DOHH2 (cell line): ENCODE results near the gene FAM228B.

Source experiments
- H3F3A ChIP-seq: fragments of 200-600 bp; sonication (generic), shearing (Covaris generic); 2 replicates; pipeline ENCODE4 v1.6.0; 2016; ENCODE audit warnings: antibody characterized with exemption, mild to moderate bottlenecking; ENCODE audit not compliant: control insufficient read depth, insufficient read depth
- H3K27ac ChIP-seq: fragments of 200-600 bp; sonication (generic); 2 replicates; pipeline ENCODE4 v1.5.1; 2014; ENCODE audit warnings: low read depth, mild to moderate bottlenecking, low read length, moderate library complexity
- H3K27me3 ChIP-seq: fragments of 200-600 bp; sonication (generic); 2 replicates; pipeline ENCODE4 v1.6.1; 2014; ENCODE audit warnings: mild to moderate bottlenecking, low read length, mixed read lengths; ENCODE audit not compliant: control insufficient read depth
- H3K36me3 ChIP-seq: fragments of 200-600 bp; sonication (generic); 2 replicates; pipeline ENCODE4 v1.6.1; 2014; ENCODE audit warnings: mild to moderate bottlenecking, low read length, moderate library complexity, mixed read lengths; ENCODE audit not compliant: control insufficient read depth
- H3K4me1 ChIP-seq: fragments of 200-600 bp; sonication (generic); 2 replicates; pipeline ENCODE4 v1.6.1; 2014; ENCODE audit warnings: mild to moderate bottlenecking, low read length, mixed read lengths; ENCODE audit not compliant: control insufficient read depth
- H3K4me2 ChIP-seq: fragments of 200-600 bp; sonication (generic); 2 replicates; pipeline ENCODE4 v1.6.0; 2014; ENCODE audit warnings: mild to moderate bottlenecking, low read length, moderate library complexity
- H3K4me3 ChIP-seq: fragments of 200-600 bp; sonication (generic); 2 replicates; pipeline ENCODE4 v1.5.1; 2014; ENCODE audit warnings: mild to moderate bottlenecking, low read length, mixed read lengths
- H3K79me2 ChIP-seq: fragments of 200-600 bp; sonication (generic); 2 replicates; pipeline ENCODE4 v1.6.1; 2014; ENCODE audit warnings: mild to moderate bottlenecking, low read length, mixed read lengths; ENCODE audit not compliant: control insufficient read depth
- H3K9me2 ChIP-seq: fragments of 200-600 bp; sonication (generic); replicated peaks from 2 replicates; pipeline ENCODE4 v1.6.1; 2014; ENCODE audit warnings: mild to moderate bottlenecking, low read length, mixed read lengths; ENCODE audit not compliant: control insufficient read depth
- H3K9me3 ChIP-seq: fragments of 200-600 bp; sonication (generic); 2 replicates; pipeline ENCODE4 v1.6.1; 2014; ENCODE audit warnings: antibody characterized with exemption, low read length, mixed read lengths; ENCODE audit not compliant: control insufficient read depth, insufficient read depth
- H4K20me1 ChIP-seq: fragments of 200-600 bp; sonication (generic); 2 replicates; pipeline ENCODE4 v1.6.0; 2014; ENCODE audit warnings: low read depth, mild to moderate bottlenecking, antibody characterized with exemption, low read length, moderate library complexity; ENCODE audit not compliant: control insufficient read depth, insufficient read depth
- EZH2phosphoT487 ChIP-seq: fragments of 200-600 bp; sonication (generic); IDR thresholded peaks from 2 replicates; pipeline ENCODE4 v1.6.1; 2017; ENCODE audit warnings: borderline replicate concordance, mild to moderate bottlenecking, antibody characterized with exemption, low read length, moderate library complexity, mixed read lengths
- TF ChIP-seq, protein P1 (sequence below): fragments of 200-600 bp; sonication (generic); IDR thresholded peaks from one replicate; pipeline ENCODE4 v1.5.1; 2014; ENCODE audit warnings: antibody characterized with exemption, mild to moderate bottlenecking, low read depth, low read length; ENCODE audit not compliant: poor library complexity, severe bottlenecking

FAM228B gene

DNA sequence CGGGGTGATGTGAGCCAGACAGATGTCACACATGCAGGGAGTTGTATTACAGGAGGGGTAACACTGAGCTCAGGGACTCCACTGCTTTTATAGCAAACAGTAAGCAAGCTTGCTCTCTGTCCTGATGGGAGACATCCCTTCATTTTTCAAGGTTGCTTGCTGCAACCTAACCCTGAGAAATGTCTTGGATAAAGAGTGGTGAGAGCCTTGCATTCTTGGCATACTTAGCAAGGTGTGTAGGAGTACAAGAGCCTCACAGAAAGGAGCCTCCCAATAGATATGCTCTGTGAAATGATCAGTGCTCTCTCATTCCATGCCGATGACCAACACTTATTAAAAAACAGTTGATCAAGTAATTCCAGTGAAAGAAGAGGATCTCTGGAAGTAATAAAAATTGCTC, 8.2 kb upstream of the FAM228B start:
- Histone ChIP-seq H3K4me1 (no peaks in the 10 kb centered on the region), H4K20me1 (no peaks in the 10 kb centered on the region), H3K9me2 (no peaks in the 10 kb centered on the region), H3F3A (no peaks in the 10 kb centered on the region), H3K27ac (no peak overlapping the region), H3K79me2 (no peaks in the 10 kb centered on the region), H3K27me3 (no peaks in the 10 kb centered on the region), H3K4me3 (no peak overlapping the region), H3K4me2 (no peak overlapping the region), H3K36me3 (no peaks in the 10 kb centered on the region; the same call in 1 of the 2 replicates), H3K9me3 (no peaks in the 10 kb centered on the region)
- TF ChIP-seq, protein P1, sequence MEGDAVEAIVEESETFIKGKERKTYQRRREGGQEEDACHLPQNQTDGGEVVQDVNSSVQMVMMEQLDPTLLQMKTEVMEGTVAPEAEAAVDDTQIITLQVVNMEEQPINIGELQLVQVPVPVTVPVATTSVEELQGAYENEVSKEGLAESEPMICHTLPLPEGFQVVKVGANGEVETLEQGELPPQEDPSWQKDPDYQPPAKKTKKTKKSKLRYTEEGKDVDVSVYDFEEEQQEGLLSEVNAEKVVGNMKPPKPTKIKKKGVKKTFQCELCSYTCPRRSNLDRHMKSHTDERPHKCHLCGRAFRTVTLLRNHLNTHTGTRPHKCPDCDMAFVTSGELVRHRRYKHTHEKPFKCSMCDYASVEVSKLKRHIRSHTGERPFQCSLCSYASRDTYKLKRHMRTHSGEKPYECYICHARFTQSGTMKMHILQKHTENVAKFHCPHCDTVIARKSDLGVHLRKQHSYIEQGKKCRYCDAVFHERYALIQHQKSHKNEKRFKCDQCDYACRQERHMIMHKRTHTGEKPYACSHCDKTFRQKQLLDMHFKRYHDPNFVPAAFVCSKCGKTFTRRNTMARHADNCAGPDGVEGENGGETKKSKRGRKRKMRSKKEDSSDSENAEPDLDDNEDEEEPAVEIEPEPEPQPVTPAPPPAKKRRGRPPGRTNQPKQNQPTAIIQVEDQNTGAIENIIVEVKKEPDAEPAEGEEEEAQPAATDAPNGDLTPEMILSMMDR: no peak
- TF ChIP-seq EZH2phosphoT487: no peak

DNA sequence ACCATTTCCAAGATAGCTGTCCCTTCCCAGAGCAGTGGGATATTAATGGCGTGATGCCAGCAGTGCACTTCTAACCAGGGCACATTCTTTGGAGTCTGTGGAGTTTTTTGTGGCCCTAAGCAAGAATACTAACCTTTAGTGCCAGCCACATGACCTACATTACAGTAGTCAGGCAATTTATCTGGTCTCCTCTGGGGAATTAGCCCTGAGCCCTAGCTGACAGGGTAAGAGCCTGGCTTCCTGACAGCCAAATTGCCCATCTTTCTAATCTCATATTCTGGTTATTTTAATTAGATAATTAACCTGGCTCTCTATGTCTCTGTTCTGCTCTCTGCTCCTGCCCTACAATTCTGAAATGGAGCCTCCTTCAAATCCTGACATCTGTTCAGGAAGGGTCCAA, 5.4 kb upstream of the FAM228B start:
- no peaks in the 10 kb centered on the region for H3K9me3 ChIP-seq
- H3K27ac ChIP-seq: no peak overlapping the region
- TF ChIP-seq, protein P1: no peak
- TF ChIP-seq EZH2phosphoT487: no peak
- H3K4me2 ChIP-seq: no peak overlapping the region
- peaks cover 8% of the 10 kb centered on the region for H3K4me1 ChIP-seq
- H4K20me1 ChIP-seq: no peaks in the 10 kb centered on the region
- H3K4me3 ChIP-seq: no peak overlapping the region
- peaks cover 12% of the 10 kb centered on the region; the same call in 1 of the 2 replicates for H3F3A ChIP-seq
- peaks cover 6% of the 10 kb centered on the region; the same call in 1 of the 2 replicates for H3K79me2 ChIP-seq
- no peaks in the 10 kb centered on the region for H3K9me2 ChIP-seq
- H3K27me3 ChIP-seq: no peaks in the 10 kb centered on the region
- H3K36me3 ChIP-seq: no peaks in the 10 kb centered on the region; the same call in 1 of the 2 replicates

- Histone ChIP-seq H3K4me2 (no peak overlapping the region), H3K9me2 (no peaks in the 10 kb centered on the region), H3K27ac (no peak overlapping the region), H3F3A (peaks cover 12% of the 10 kb centered on the region; the same call in 1 of the 2 replicates), H3K9me3 (no peaks in the 10 kb centered on the region), H3K36me3 (no peaks in the 10 kb centered on the region), H4K20me1 (no peaks in the 10 kb centered on the region), H3K79me2 (peaks cover 24% of the 10 kb centered on the region), H3K27me3 (no peaks in the 10 kb centered on the region), H3K4me3 (no peak overlapping the region), H3K4me1 (peaks cover 26% of the 10 kb centered on the region)
- TF ChIP-seq EZH2phosphoT487: no peak
- TF ChIP-seq, protein P1: no peak
Observed at GRCh38 chr2:24121066-24121465, 2.2 kb upstream of the FAM228B start.

DNA sequence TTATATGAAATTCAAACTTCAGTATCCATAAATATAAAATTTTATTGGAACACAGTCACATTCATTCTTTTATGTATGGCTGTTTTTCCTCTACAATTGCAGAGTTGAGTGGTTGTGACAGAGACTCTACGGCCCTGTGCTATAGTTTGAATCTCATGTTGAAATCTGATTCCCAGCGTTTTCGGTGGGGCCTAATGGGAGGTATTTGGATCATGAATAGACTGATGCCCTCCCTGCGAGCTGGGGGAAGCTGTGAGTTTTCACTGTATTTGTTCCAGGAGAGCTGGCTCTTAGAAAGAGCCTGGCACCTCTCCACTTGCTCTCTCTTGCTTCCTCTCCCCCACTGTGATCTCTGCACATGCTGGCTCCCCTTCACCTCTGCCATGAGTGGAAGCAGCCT, 1.8 kb upstream of the FAM228B start:
- no peak overlapping the region for H3K4me2 ChIP-seq
- no peak overlapping the region for H3K27ac ChIP-seq
- H4K20me1 ChIP-seq: no peaks in the 10 kb centered on the region
- H3F3A ChIP-seq: peaks cover 15% of the 10 kb centered on the region; the same call in 1 of the 2 replicates
- peaks cover 30% of the 10 kb centered on the region for H3K4me1 ChIP-seq
- no peaks in the 10 kb centered on the region for H3K27me3 ChIP-seq
- no peak overlapping the region for H3K4me3 ChIP-seq
- H3K9me3 ChIP-seq: no peaks in the 10 kb centered on the region
- TF ChIP-seq, protein P1: no peak
- TF ChIP-seq EZH2phosphoT487: no peak
- H3K36me3 ChIP-seq: no peaks in the 10 kb centered on the region
- H3K79me2 ChIP-seq: peaks cover 27% of the 10 kb centered on the region
- H3K9me2 ChIP-seq: no peaks in the 10 kb centered on the region
